NT2/D1 (cell line): ENCODE data around the gene SKA2.

Experiments
- SUZ12 ChIP-seq: IDR thresholded peaks from 2 replicates; pipeline ENCODE4 v1.6.1; 2011; ENCODE audit not compliant: insufficient read length, insufficient read depth; ENCODE audit errors: extremely low read depth
- YY1 ChIP-seq: IDR thresholded peaks from 2 replicates; pipeline ENCODE4 v1.6.1; 2011; ENCODE audit not compliant: insufficient read length, insufficient read depth

DNA sequence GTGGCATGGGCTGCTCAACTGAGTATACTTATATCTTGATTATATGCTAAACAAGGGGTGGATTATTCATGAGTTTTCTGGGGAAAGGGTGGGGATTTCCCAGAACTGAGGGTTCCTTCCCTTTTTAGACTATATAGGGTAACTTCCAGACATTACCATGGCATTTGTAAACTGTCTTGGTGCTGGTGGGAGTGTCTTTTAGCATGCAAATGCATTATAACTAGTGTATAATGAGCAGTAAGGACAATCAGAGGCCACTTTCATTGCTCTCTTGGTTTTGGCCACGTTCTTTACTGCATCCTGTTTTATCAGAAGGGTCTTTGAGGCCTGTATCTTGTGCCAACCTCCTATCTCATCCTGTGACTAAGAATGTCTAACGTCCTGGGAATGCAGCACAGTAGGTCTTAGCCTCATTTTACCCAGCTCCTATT lies 12.6 kb upstream of the SKA2 start:
- TF ChIP-seq YY1 (no peak), SUZ12 (no peak)
